Measurements from ENCODE around the gene NFIX. TPM values are rescaled to one million over a fixed set of nuclear protein-coding genes. Genes with fewer than 3 reads are reported as not detected.
A peak's percentile ranks its signal among the peaks of the same experiment; 100 is the strongest.

Gene NFIX
- total and polyA plus RNA-seq, 9 of the 15 experiments (the other 6 are each of a cell fraction or from before 2014, with no cell fraction given): 0.28 to 26.8 (median 5.4) TPM

GRCh38 chr19:13104360-13104847 lies 109.1 kb downstream of the NFIX start (continued):
- TF ChIP-seq ZBTB40 (IDR thresholded peaks at IDR 0.05): peak; percentile 53; the same call in 1 of the 2 replicates
- no peak for TF ChIP-seq ZBTB40 (CRISPR knock-in tag; IDR thresholded peaks at IDR 0.05)
- peak in 1 of 2 experiments; percentile 70 for TF ChIP-seq MNT (conservative IDR thresholded peaks at IDR 0.05)
- 0 out of 2 replicates have a peak, but pooled peaks have one; percentile 31 for TF ChIP-seq ETS1 (conservative IDR thresholded peaks at IDR 0.05; ENCODE audit: control insufficient read depth, low read depth, low read length)
- peak; percentile 55; the same call in 1 of the 2 replicates for TF ChIP-seq CTBP1 (IDR thresholded peaks at IDR 0.05; ENCODE audit: borderline replicate concordance)
- no peak for TF ChIP-seq ZBTB8A (IDR thresholded peaks at IDR 0.05; ENCODE audit: partially characterized antibody)
- TF ChIP-seq ZNF324 (CRISPR knock-in tag; IDR thresholded peaks at IDR 0.05): peak; percentile 47; the same call in 1 of the 2 replicates
- TF ChIP-seq THAP7 (CRISPR knock-in tag; IDR thresholded peaks at IDR 0.05): peak; percentile 44; the same call in 1 of the 2 replicates
- TF ChIP-seq ZNF717 (CRISPR knock-in tag; IDR thresholded peaks at IDR 0.05): peak; percentile 19; the same call in 1 of the 2 replicates
- TF ChIP-seq DNMT1 (IDR thresholded peaks at IDR 0.05): no peak
- TF ChIP-seq ZBTB17 (CRISPR knock-in tag; IDR thresholded peaks at IDR 0.05): peak; percentile 90
- TF ChIP-seq TEAD1 (CRISPR knock-in tag; IDR thresholded peaks at IDR 0.05): peak in 1 of 2 experiments; percentile 59; a peak in 2 of 4 replicates
- TF ChIP-seq ZKSCAN1 (IDR thresholded peaks at IDR 0.05; ENCODE audit: low read depth, low read length): peak; percentile 100
